HepG2 (cell line): ENCODE data around the gene SFI1. TPM values are rescaled to one million over a fixed set of nuclear protein-coding genes. Genes with fewer than 3 reads are reported as not detected.
A peak's percentile ranks its signal among the peaks of the same experiment; 100 is the strongest.

Experiments used
- MXD4 ChIP-seq: IDR thresholded peaks from 2 replicates; pipeline ENCODE4 v1.6.1; 2016; ENCODE audit warnings: mild to moderate bottlenecking, missing biosample characterization, missing genetic modification reagents
- PAF1 ChIP-seq: IDR thresholded peaks from 2 replicates; pipeline ENCODE4 v1.6.1; 2016; ENCODE audit warnings: missing genetic modification reagents, missing compliant biosample characterization
- PAX8 ChIP-seq: sonication (generic); formaldehyde crosslinking; IDR thresholded peaks from 2 replicates; pipeline ENCODE4 v1.8.0; 2022; ENCODE audit warnings: mild to moderate bottlenecking, missing genetic modification reagents, borderline replicate concordance
- PHF5A ChIP-seq: IDR thresholded peaks from one replicate; pipeline ENCODE4 v1.6.1; 2018; ENCODE audit warnings: low read depth, missing genetic modification reagents; ENCODE audit not compliant: unreplicated experiment
- SATB2 ChIP-seq: sonication (generic); formaldehyde crosslinking; IDR thresholded peaks from 2 replicates; pipeline ENCODE4 v1.5.0; 2020; ENCODE audit warnings: missing genetic modification reagents
- SNRNP70 ChIP-seq: fragments of 200-400 bp; formaldehyde crosslinking; IDR thresholded peaks from 2 replicates; pipeline ENCODE4 v1.6.1; 2017; ENCODE audit warnings: mild to moderate bottlenecking, low read depth, low read length, moderate library complexity
- SP140L ChIP-seq: sonication (generic); formaldehyde crosslinking; IDR thresholded peaks from 2 replicates; pipeline ENCODE4 v1.4.0; 2020; ENCODE audit warnings: missing genetic modification reagents, borderline replicate concordance
- TMF1 ChIP-seq: sonication (generic); formaldehyde crosslinking; IDR thresholded peaks from 2 replicates; pipeline ENCODE4 v1.8.1; 2022; ENCODE audit warnings: low read depth, missing genetic modification reagents
- TRAFD1 ChIP-seq: sonication (generic); formaldehyde crosslinking; IDR thresholded peaks from 2 replicates; pipeline ENCODE4 v1.5.1; 2020; ENCODE audit warnings: missing genetic modification reagents, mild to moderate bottlenecking, borderline replicate concordance
- ZBTB8A ChIP-seq: sonication (generic); formaldehyde crosslinking; IDR thresholded peaks from 2 replicates; pipeline ENCODE4 v1.4.0; 2020; ENCODE audit warnings: mild to moderate bottlenecking, low read depth, missing genetic modification reagents, borderline replicate concordance
- ZFX ChIP-seq: sonication (generic); formaldehyde crosslinking; IDR thresholded peaks from 2 replicates; pipeline ENCODE4 v1.4.0; 2020; ENCODE audit warnings: mild to moderate bottlenecking, low read depth, missing genetic modification reagents, moderate library complexity
- ZNF251 ChIP-seq: sonication (generic); formaldehyde crosslinking; IDR thresholded peaks from 2 replicates; pipeline ENCODE4 v1.9.0; 2021; ENCODE audit warnings: mild to moderate bottlenecking, missing genetic modification reagents
- ZNF362 ChIP-seq: sonication (generic); formaldehyde crosslinking; IDR thresholded peaks from 2 replicates; pipeline ENCODE4 v1.4.0; 2020; ENCODE audit warnings: missing genetic modification reagents, mild to moderate bottlenecking, borderline replicate concordance
- ZNF503 ChIP-seq: sonication (generic); formaldehyde crosslinking; IDR thresholded peaks from 2 replicates; pipeline ENCODE4 v1.4.0; 2020; ENCODE audit warnings: missing genetic modification reagents
- ZNF550 ChIP-seq: sonication (generic); formaldehyde crosslinking; IDR thresholded peaks from 2 replicates; pipeline ENCODE4 v1.4.0; 2020; ENCODE audit warnings: mild to moderate bottlenecking, missing genetic modification reagents, borderline replicate concordance
- ZSCAN22 ChIP-seq: sonication (generic); formaldehyde crosslinking; IDR thresholded peaks from 2 replicates; pipeline ENCODE4 v1.4.0; 2020; ENCODE audit warnings: mild to moderate bottlenecking, missing genetic modification reagents
- polyA plus RNA-seq, 8 experiments: library from polyadenylated mRNA; depleted of rRNA in 3 of 8; stranded (reverse) in 7 of 8; unstranded in 1 of 8; fragments of >200 nt; fragmentation: Illumina TruSeq in 4 of 8; extraction: Trizol in 4 of 8; gene quantifications; 2 replicates each; pipeline versions ENCODE4 v1.2.1 to v1.2.3, GENCODE V29; 2011 to 2016; ENCODE audit warnings: low read depth in 4 of 8, missing spikeins in 1 of 8, mixed read lengths in 1 of 8; ENCODE audit not compliant: insufficient read depth in 1 of 8
- total RNA-seq, 5 experiments: library from RNA; depleted of rRNA; stranded (reverse); fragments of >200 nt; fragmentation: Illumina TruSeq; extraction: Trizol; gene quantifications; 2 replicates each; pipeline ENCODE4 v1.2.3, GENCODE V29; 2016; ENCODE audit warnings: low read depth in 1 of 5
- TF ChIP-seq, protein P1 (sequence below): sonication (generic); formaldehyde crosslinking; IDR thresholded peaks from 2 replicates; pipeline ENCODE4 v1.4.0; 2020; ENCODE audit warnings: missing genetic modification reagents
- TF ChIP-seq, protein P2 (sequence below): IDR thresholded peaks from 2 replicates; pipeline ENCODE4 v1.6.1; 2012; ENCODE audit warnings: inconsistent platforms
- TF ChIP-seq, protein P3 (sequence below): IDR thresholded peaks from 2 replicates; pipeline ENCODE4 v1.6.1; 2016; ENCODE audit warnings: missing genetic modification reagents, missing compliant biosample characterization
- TF ChIP-seq, protein P4 (sequence below): sonication (generic); formaldehyde crosslinking; IDR thresholded peaks from 2 replicates; pipeline ENCODE4 v1.4.0; 2020; ENCODE audit warnings: missing genetic modification reagents, mild to moderate bottlenecking, borderline replicate concordance

SFI1 gene
- total and polyA plus RNA-seq, 2 of the 13 experiments (the other 11 are each of a cell fraction or from before 2014, with no cell fraction given): 20.5 to 40.1 TPM

DNA sequence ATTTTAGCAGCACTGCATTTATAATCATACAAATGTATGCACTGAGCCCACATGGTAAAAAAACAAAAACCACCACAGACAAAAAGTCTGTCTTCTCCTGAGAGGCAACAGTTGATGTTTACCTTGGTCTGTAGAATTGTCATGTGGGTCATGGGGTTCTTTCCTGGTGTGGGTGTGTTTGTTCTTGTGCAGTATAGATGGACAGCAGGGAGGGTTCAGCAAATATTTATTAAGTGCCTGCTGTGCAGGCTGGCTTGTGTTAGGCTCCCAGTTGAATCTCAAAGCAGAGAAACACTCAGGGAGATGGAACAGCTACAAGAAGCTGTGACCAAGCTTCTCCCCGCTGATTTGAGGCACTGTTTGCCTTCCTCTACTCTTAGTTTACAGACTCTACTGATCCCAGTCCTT is 83.5 kb downstream of the SFI1 start (continued):
- TF ChIP-seq, protein P1, sequence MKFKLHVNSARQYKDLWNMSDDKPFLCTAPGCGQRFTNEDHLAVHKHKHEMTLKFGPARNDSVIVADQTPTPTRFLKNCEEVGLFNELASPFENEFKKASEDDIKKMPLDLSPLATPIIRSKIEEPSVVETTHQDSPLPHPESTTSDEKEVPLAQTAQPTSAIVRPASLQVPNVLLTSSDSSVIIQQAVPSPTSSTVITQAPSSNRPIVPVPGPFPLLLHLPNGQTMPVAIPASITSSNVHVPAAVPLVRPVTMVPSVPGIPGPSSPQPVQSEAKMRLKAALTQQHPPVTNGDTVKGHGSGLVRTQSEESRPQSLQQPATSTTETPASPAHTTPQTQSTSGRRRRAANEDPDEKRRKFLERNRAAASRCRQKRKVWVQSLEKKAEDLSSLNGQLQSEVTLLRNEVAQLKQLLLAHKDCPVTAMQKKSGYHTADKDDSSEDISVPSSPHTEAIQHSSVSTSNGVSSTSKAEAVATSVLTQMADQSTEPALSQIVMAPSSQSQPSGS (CRISPR knock-in tag): peak; percentile 77; the same call in 1 of the 2 replicates
- TF ChIP-seq PAX8 (CRISPR knock-in tag): no peak
- TF ChIP-seq ZNF251 (CRISPR knock-in tag): no peak
- no peak for TF ChIP-seq ZBTB8A
- TF ChIP-seq PAF1 (CRISPR knock-in tag): no peak
- TF ChIP-seq, protein P2, sequence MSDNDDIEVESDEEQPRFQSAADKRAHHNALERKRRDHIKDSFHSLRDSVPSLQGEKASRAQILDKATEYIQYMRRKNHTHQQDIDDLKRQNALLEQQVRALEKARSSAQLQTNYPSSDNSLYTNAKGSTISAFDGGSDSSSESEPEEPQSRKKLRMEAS: peak; percentile 75
- TF ChIP-seq ZNF503 (CRISPR knock-in tag): peak; percentile 87
- no peak for TF ChIP-seq ZNF550
- TF ChIP-seq, protein P3, sequence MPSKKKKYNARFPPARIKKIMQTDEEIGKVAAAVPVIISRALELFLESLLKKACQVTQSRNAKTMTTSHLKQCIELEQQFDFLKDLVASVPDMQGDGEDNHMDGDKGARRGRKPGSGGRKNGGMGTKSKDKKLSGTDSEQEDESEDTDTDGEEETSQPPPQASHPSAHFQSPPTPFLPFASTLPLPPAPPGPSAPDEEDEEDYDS (CRISPR knock-in tag): peak; percentile 75; the same call in 1 of the 2 replicates
- no peak for TF ChIP-seq TRAFD1 (CRISPR knock-in tag)
- TF ChIP-seq, protein P4, sequence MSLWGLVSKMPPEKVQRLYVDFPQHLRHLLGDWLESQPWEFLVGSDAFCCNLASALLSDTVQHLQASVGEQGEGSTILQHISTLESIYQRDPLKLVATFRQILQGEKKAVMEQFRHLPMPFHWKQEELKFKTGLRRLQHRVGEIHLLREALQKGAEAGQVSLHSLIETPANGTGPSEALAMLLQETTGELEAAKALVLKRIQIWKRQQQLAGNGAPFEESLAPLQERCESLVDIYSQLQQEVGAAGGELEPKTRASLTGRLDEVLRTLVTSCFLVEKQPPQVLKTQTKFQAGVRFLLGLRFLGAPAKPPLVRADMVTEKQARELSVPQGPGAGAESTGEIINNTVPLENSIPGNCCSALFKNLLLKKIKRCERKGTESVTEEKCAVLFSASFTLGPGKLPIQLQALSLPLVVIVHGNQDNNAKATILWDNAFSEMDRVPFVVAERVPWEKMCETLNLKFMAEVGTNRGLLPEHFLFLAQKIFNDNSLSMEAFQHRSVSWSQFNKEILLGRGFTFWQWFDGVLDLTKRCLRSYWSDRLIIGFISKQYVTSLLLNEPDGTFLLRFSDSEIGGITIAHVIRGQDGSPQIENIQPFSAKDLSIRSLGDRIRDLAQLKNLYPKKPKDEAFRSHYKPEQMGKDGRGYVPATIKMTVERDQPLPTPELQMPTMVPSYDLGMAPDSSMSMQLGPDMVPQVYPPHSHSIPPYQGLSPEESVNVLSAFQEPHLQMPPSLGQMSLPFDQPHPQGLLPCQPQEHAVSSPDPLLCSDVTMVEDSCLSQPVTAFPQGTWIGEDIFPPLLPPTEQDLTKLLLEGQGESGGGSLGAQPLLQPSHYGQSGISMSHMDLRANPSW: no peak
- TF ChIP-seq ZSCAN22 (CRISPR knock-in tag): no peak
- TF ChIP-seq ZNF362 (CRISPR knock-in tag): peak; percentile 86
- peak; percentile 75; the same call in 1 of the 2 replicates for TF ChIP-seq MXD4 (CRISPR knock-in tag)
- 0 out of 2 replicates have a peak, but pooled peaks have one; percentile 80 for TF ChIP-seq SP140L (CRISPR knock-in tag)
- no peak for TF ChIP-seq PHF5A (CRISPR knock-in tag)
- TF ChIP-seq SATB2 (CRISPR knock-in tag): no peak
- no peak for TF ChIP-seq SNRNP70
- TF ChIP-seq TMF1 (CRISPR knock-in tag): no peak
- peak; percentile 39; the same call in 1 of the 2 replicates for TF ChIP-seq ZFX (CRISPR knock-in tag)
